Left lung (tissue), 10 donors: ENCODE measurements around the gene KCTD10. TPM values are rescaled to one million over a fixed set of nuclear protein-coding genes. Genes with fewer than 3 reads are reported as not detected.

Source experiments
- ATAC-seq: fragments of 200-7000 bp; cut with Tn5 transposase; one replicate; pipeline ENCODE4 v1.9.1; 2020; ENCODE audit warnings: moderate library complexity
- DNase-seq, 4 donors: peaks; one replicate each; pipeline ENCODE4 v3.0.0-alpha.2; 2013 to 2020
- H3K27ac ChIP-seq, 2 donors: fragments of 200-600 bp; sonication (generic) in 1 of 2; one replicate each; pipeline versions ENCODE4 v1.5.0 to v1.8.0; 2020 to 2021
- H3K27me3 ChIP-seq, 2 donors: fragments of 200-600 bp; sonication (generic) in 1 of 2; one replicate each; pipeline versions ENCODE4 v1.5.0 to v1.8.0; 2020 to 2021
- H3K36me3 ChIP-seq, 2 donors: fragments of 200-600 bp; sonication (generic) in 1 of 2; one replicate each; pipeline versions ENCODE4 v1.5.0 to v1.8.0; 2020 to 2021
- H3K4me1 ChIP-seq, 2 donors: fragments of 200-600 bp; one replicate each; pipeline ENCODE4 v1.8.0; 2021
- H3K4me3 ChIP-seq, 2 donors: fragments of 200-600 bp; sonication (generic) in 1 of 2; one replicate each; pipeline versions ENCODE4 v1.5.0 to v1.8.0; 2020 to 2021; ENCODE audit warnings: mild to moderate bottlenecking in 1 of 2
- H3K9me3 ChIP-seq, 2 donors: fragments of 200-600 bp; sonication (generic) in 1 of 2; one replicate each; pipeline versions ENCODE4 v1.5.0 to v1.8.0; 2020 to 2021
- intact Hi-C, 2 donors: fragments of 100-400 bp; cut with DNase I; formaldehyde crosslinking; loops; one replicate each; pipeline versions ENCODE4 v1.11.2 to v1.14.2; 2022
- polyA plus RNA-seq, 6 donors: library from polyadenylated mRNA; unstranded; fragments of 120-200 nt; gene quantifications; one replicate each; pipeline ENCODE4 v1.2.1, GENCODE V29; 2013; ENCODE audit not compliant: insufficient read length in 6 of 6
- total RNA-seq, 2 donors: library from RNA; stranded (reverse); fragmentation: NEBNext Ultra II Directional; extraction: Animal tissue kit (Norgen Biotek cat#: 25700); gene quantifications; one replicate each; pipeline ENCODE4 v1.2.1, GENCODE V29; 2021
- TF ChIP-seq, protein P1 (sequence below), 2 donors: fragments of 200-600 bp; sonication (generic) in 1 of 2; IDR thresholded peaks; one replicate each; pipeline versions ENCODE4 v1.5.0 to v1.8.0; 2021; ENCODE audit warnings: antibody characterized with exemption in 2 of 2
- donor health status: DM: no; HTN: yes; CAD: no.
- donor health status: DM: no; HTN: no; CAD: no.

KCTD10 gene
- total and polyA plus RNA-seq, 8 donors, result 42.7 to 68.2 (median 49.7) TPM

DNA sequence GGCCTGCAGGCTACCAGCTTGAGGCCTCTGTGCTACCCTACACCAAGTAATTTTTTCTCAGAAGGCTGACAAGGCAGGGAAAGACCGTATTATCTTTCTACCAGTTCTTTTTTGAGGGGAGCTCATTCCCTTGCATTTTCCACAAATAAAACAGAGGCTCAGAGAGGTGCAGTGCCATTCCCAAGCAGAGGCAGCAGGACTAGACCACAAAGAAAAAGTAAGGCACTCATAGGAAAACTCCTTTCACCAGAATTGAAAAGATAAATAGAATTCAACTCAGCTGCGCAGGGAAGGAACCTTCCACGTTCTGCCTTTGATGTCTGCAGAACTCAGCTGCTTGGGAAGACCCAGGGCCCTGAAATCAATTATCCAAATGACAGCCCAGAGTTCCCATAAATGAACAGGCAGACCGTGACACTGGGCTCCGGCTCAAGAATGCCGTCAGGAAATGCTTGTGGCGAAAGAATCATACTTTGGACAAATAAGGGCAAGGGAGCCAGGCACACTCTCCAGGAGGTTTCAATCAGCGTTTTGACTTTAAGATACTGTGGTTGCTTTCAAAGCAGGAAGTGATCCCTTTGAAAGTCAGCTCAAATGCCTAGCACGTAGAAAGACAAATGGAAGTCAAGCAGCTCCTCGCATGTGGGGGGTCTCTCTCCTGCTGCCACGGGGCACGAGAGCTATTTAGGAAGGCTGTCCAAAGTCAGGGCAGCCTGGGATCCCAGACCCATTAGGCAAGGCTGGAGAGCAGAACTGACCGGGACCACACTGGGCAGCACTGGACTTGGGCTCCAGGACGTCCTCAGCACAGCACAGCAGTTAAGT lies 14.0 kb downstream of the KCTD10 start:
- peaks cover 0 to 52% of the 10 kb centered on the region in 2 donors for H3K36me3 ChIP-seq
- ATAC-seq (peak; percentile 69), DNase-seq (peak in 3 of 4 donors; percentile 81 to 91 (median 87))
- H3K4me1 ChIP-seq, result peaks cover 64 to 100% of the 10 kb centered on the region in 2 donors
- H3K9me3 ChIP-seq, result no peaks in the 10 kb centered on the region
- no peak overlapping the region for H3K4me3 ChIP-seq
- H3K27me3 ChIP-seq, result no peaks in the 10 kb centered on the region
- TF ChIP-seq, protein P1, sequence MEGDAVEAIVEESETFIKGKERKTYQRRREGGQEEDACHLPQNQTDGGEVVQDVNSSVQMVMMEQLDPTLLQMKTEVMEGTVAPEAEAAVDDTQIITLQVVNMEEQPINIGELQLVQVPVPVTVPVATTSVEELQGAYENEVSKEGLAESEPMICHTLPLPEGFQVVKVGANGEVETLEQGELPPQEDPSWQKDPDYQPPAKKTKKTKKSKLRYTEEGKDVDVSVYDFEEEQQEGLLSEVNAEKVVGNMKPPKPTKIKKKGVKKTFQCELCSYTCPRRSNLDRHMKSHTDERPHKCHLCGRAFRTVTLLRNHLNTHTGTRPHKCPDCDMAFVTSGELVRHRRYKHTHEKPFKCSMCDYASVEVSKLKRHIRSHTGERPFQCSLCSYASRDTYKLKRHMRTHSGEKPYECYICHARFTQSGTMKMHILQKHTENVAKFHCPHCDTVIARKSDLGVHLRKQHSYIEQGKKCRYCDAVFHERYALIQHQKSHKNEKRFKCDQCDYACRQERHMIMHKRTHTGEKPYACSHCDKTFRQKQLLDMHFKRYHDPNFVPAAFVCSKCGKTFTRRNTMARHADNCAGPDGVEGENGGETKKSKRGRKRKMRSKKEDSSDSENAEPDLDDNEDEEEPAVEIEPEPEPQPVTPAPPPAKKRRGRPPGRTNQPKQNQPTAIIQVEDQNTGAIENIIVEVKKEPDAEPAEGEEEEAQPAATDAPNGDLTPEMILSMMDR (IDR thresholded peaks at IDR 0.05), result no peak
- H3K27ac ChIP-seq, result peak overlapping the region; percentile 90 to 94
- intact Hi-C loops, result no loop called here

DNA sequence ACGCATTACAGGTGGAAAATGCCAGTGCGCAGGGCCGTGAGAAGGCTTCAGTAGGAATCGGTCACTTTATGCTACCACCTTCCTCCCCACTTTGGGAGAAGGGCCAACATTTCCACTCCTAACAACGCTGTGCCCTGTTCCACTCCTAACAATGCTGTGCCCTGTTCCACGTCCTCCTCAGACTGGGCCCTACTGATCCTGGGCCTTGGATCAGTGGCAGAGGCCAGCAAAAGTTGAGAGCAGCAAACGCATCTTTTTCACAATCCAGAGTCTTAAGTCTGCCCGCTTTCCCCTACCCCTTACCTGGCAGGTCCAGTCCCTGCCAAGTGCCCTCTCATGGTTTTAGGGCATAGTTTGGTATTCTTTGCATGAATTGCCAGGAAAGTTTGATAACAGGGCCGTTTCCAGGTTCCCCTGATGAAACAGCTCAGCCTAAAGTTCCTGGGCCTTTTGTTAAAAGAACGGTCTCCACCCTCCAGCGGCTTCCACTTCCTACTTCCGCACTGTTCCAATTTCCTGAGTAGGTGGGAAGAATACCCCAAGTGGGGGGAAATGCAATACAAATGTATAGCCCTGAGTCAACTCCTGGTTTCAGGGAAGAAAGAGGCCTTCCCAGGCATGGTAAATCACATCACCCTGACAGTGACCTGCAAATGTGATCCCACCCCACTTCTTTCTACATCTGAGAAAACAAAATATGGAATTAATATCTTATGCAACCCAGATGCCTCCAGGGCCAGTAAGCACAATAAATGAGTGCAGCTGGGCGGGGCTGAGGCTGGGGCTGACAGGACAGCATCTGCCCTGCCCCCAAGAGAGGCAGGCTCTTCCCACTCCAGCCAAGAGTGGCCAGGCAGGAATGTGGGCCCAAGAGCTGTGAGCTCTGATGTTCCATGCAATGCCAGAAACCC lies 15.0 kb downstream of the KCTD10 start:
- Histone ChIP-seq H3K4me1 (peaks cover 71 to 95% of the 10 kb centered on the region in 2 donors), H3K27ac (peak overlapping the region; percentile 90 to 94), H3K36me3 (peaks cover 0 to 52% of the 10 kb centered on the region in 2 donors), H3K9me3 (no peaks in the 10 kb centered on the region), H3K4me3 (no peak overlapping the region), H3K27me3 (no peaks in the 10 kb centered on the region)
- DNase-seq (peak; percentile 68 to 89 (median 81)), ATAC-seq (peak; percentile 78)
- TF ChIP-seq, protein P1 (IDR thresholded peaks at IDR 0.05), result no peak
- intact Hi-C loops, result no loop called here

DNA sequence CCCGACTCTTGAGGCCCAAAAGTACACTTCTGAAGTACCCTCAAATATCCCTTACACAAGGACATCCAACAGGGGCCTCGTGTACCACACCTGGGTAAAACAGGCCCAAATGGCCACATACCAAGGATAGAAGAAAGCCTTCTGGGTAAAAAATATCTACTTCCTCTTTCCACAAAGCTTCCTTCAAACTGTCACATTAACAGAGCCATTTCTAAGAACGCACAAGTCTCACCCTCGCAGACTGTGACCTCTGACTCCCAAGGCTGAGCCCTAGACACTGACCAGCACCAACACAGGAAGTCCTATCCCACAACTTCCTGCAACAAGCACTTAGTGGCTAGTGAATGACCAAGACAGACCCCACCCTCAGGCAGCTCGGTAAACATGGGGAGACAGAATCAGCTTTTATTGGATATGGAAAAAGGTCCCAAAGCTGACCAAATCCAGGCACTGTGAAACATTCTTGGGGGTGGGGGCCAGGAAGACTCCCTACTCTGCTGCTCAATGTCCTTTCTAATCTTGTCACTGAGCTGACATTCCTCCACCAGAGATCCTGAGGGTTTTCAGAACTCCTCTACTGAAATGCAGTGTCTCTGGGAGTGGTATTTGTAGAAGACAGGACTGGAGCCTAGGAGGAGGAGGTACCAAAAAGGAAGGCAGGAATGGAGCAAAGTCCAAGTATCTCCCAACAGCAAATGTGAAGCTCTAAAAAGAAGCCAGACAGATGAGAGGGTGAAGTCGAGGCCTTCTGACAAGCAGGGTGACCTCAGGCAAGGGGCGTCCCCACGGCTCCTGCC lies 15.9 kb downstream of the KCTD10 start:
- DNase-seq (peak in 1 of 4 donors; percentile 75), ATAC-seq (peak; percentile 42)
- no peak overlapping the region for H3K4me3 ChIP-seq
- H3K4me1 ChIP-seq, result peaks cover 65 to 87% of the 10 kb centered on the region in 2 donors
- peaks cover 0 to 53% of the 10 kb centered on the region in 2 donors for H3K36me3 ChIP-seq
- TF ChIP-seq, protein P1 (IDR thresholded peaks at IDR 0.05), result no peak
- H3K27me3 ChIP-seq, result no peaks in the 10 kb centered on the region
- intact Hi-C loops, result no loop called here
- no peaks in the 10 kb centered on the region for H3K9me3 ChIP-seq
- H3K27ac ChIP-seq, result peak overlapping the region; percentile 90 to 94

DNA sequence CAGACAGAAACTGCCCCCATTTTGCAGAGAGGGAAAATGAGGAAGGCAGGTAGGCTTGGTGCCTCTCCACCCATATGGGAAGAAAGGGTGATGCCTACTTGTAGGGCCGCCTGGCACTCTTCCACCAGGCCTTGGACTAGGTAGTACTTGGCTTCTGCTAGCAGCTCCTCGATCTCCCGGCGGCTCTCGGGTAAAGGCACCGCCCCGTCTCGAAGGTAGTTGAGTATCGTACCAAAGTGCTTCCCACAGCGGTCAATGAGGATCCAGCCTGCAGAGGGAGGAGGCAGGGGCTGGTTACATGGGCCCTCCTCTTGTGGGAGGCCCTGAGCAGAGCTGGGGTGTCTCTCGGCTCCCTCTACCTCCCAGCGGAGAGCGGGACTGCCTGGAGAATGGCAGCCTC lies 16.6 kb downstream of the KCTD10 start:
- Histone ChIP-seq H3K27ac (peak overlapping the region; percentile 90 to 94), H3K4me3 (no peak overlapping the region), H3K9me3 (no peaks in the 10 kb centered on the region), H3K27me3 (no peaks in the 10 kb centered on the region), H3K4me1 (peaks cover 65 to 80% of the 10 kb centered on the region in 2 donors), H3K36me3 (peaks cover 0 to 54% of the 10 kb centered on the region in 2 donors)
- DNase-seq (peak in 2 of 4 donors; percentile 87 to 90), ATAC-seq (peak; percentile 70)
- intact Hi-C loops, result no loop called here
- TF ChIP-seq, protein P1 (IDR thresholded peaks at IDR 0.05), result no peak
